Left hindlimb (tissue), 1 donor: Measurements from ENCODE around the gene ERMAP.
"Not testable (repeated sequence)": the region's sequence is repeated elsewhere in the genome, so short reads cannot be mapped to it uniquely, and the experiment has no call there.

Source experiments
- DNase-seq: peaks from one replicate; pipeline ENCODE4 v3.0.0-alpha.2; 2018

Gene ERMAP

GRCh38 chr1:42807056-42807668 lies 9.8 kb upstream of the ERMAP start:
- no peak for DNase-seq

GRCh38 chr1:42814815-42815214 lies 2.1 kb upstream of the ERMAP start:
- DNase-seq: not testable (repeated sequence)

GRCh38 chr1:42815941-42816584 lies 859 bp upstream of the ERMAP start:
- no peak for DNase-seq

GRCh38 chr1:42817440-42817767 lies 482 bp downstream of the ERMAP start:
- no peak for DNase-seq

- DNase-seq: no peak
Measured at GRCh38 chr1:42817976-42818375, 1.1 kb downstream of the ERMAP start.

- no peak for DNase-seq
Measured at GRCh38 chr1:42820813-42821212, 3.9 kb downstream of the ERMAP start.

GRCh38 chr1:42821690-42822089 lies 4.8 kb downstream of the ERMAP start:
- DNase-seq: no peak

- DNase-seq: no peak
Measured at GRCh38 chr1:42822800-42823392, 6.0 kb downstream of the ERMAP start.

GRCh38 chr1:42824481-42825035 lies 7.6 kb downstream of the ERMAP start:
- DNase-seq: no peak

- no peak for DNase-seq
Measured at GRCh38 chr1:42825036-42825851, 8.3 kb downstream of the ERMAP start.

GRCh38 chr1:42830631-42831030 lies 13.7 kb downstream of the ERMAP start:
- DNase-seq: no peak

- DNase-seq: no peak
Measured at GRCh38 chr1:42831273-42831672, 14.4 kb downstream of the ERMAP start.

- no peak for DNase-seq
Measured at GRCh38 chr1:42832641-42833240, 15.8 kb downstream of the ERMAP start.

GRCh38 chr1:42833981-42834380 lies 17.1 kb downstream of the ERMAP start:
- no peak for DNase-seq

GRCh38 chr1:42834803-42835202 lies 17.9 kb downstream of the ERMAP start:
- no peak for DNase-seq

- DNase-seq: no peak
Measured at GRCh38 chr1:42835422-42835821, 18.5 kb downstream of the ERMAP start.

- DNase-seq: no peak
Measured at GRCh38 chr1:42837709-42838108, 20.8 kb downstream of the ERMAP start.

- no peak for DNase-seq
Measured at GRCh38 chr1:42838482-42839190, 21.7 kb downstream of the ERMAP start.

GRCh38 chr1:42841010-42841409 lies 24.1 kb downstream of the ERMAP start:
- no peak for DNase-seq

- no peak for DNase-seq
Measured at GRCh38 chr1:42841440-42842147, 24.7 kb downstream of the ERMAP start.

GRCh38 chr1:42844592-42845140 lies 27.7 kb downstream of the ERMAP start:
- DNase-seq: no peak
